GM12878 (cell line): Measurements from ENCODE around the gene AOPEP. TPM values are rescaled to one million over a fixed set of nuclear protein-coding genes. Genes with fewer than 3 reads are reported as not detected.

ENCODE experiments used
- ATAC-seq: fragments of 200-7000 bp; cut with Tn5 transposase; 3 replicates; pipeline ENCODE4 v1.9.1; 2020; ENCODE audit warnings: mild to moderate bottlenecking, moderate library complexity
- BruUV-seq: library from RNA; stranded (reverse); fragments of 400-500 nt; replicated peaks from 2 replicates; lab custom pipeline; 2021; lab: Mats Ljungman, UMichigan
- CTCF ChIA-PET: fragments of 300-600 bp; sonication (Branson Sonifier 250); formaldehyde crosslinking; extraction: SDS; loops from one replicate; lab custom pipeline; 2021; ENCODE audit warnings: inconsistent platforms; lab: Yijun Ruan, JAX
- POLR2A ChIA-PET: fragments of 350-600 bp; formaldehyde crosslinking; extraction: SDS; loops from one replicate; lab custom pipeline; 2021; ENCODE audit warnings: inconsistent platforms; lab: Charles Lee
- RAD21 ChIA-PET: fragments of 300-600 bp; sonication (Branson Sonifier 250); formaldehyde crosslinking; loops from one replicate; lab custom pipeline; 2023; ENCODE audit warnings: antibody characterized with exemption; ENCODE audit not compliant: unreplicated experiment; lab: Charles Lee
- SMC1A ChIA-PET: fragments of 300-600 bp; sonication (Branson Sonifier 250); formaldehyde crosslinking; loops from one replicate; lab custom pipeline; 2023; ENCODE audit not compliant: unreplicated experiment, uncharacterized antibody; lab: Charles Lee
- DNase-seq: peaks from one replicate; pipeline ENCODE4 v3.0.0-alpha.2; 2011; ENCODE audit warnings: low read depth, low spot score
- FAIRE-seq: peaks from 3 replicates; lab custom pipeline; 2011; peaks lifted over from hg19 to GRCh38; lab: Jason Lieb, UNC
- H2AFZ ChIP-seq: 2 replicates; pipeline ENCODE4 v1.6.0; 2011; ENCODE audit warnings: low read depth, low read length, control low read depth; ENCODE audit not compliant: control insufficient read depth
- H3K27ac ChIP-seq: 2 replicates; pipeline ENCODE4 v1.5.1; 2011; ENCODE audit warnings: control low read depth; ENCODE audit not compliant: control insufficient read depth, insufficient read depth
- H3K27me3 ChIP-seq, 2 experiments: replicated peaks in 1 of 2; 2 replicates each; pipeline versions ENCODE4 v1.6.0 to v1.6.1; 2011; ENCODE audit warnings: low read length in 1 of 2; ENCODE audit not compliant: control insufficient read depth in 2 of 2, insufficient read depth in 2 of 2
- H3K36me3 ChIP-seq, 2 experiments: 2 replicates each; pipeline ENCODE4 v1.5.1; 2011; ENCODE audit warnings: low read length in 1 of 2; ENCODE audit not compliant: control insufficient read depth in 2 of 2, insufficient read depth in 2 of 2
- H3K4me1 ChIP-seq: 2 replicates; pipeline ENCODE4 v1.6.1; 2011; ENCODE audit warnings: mild to moderate bottlenecking, low read length, moderate library complexity, mixed read lengths; ENCODE audit not compliant: control insufficient read depth, insufficient read depth
- H3K4me2 ChIP-seq: 2 replicates; pipeline ENCODE4 v1.6.0; 2011; ENCODE audit warnings: control low read depth; ENCODE audit not compliant: control insufficient read depth, insufficient read depth
- H3K4me3 ChIP-seq: fragments of 200-600 bp; sonication (generic); 2 replicates; pipeline ENCODE4 v1.5.1; 2016
- H3K79me2 ChIP-seq: 2 replicates; pipeline ENCODE4 v1.6.0; 2011; ENCODE audit warnings: low read length; ENCODE audit not compliant: control insufficient read depth, insufficient read depth
- H3K9ac ChIP-seq: 2 replicates; pipeline ENCODE4 v1.8.0; 2011; ENCODE audit warnings: low read length, control low read depth, mixed read lengths; ENCODE audit not compliant: control insufficient read depth, insufficient read depth
- H3K9me3 ChIP-seq: replicated peaks from 3 replicates; pipeline ENCODE4 v1.5.1; 2011; ENCODE audit warnings: mild to moderate bottlenecking, low read length; ENCODE audit not compliant: control insufficient read depth, insufficient read depth
- H4K20me1 ChIP-seq: 2 replicates; pipeline ENCODE4 v1.6.0; 2011; ENCODE audit not compliant: control insufficient read depth, insufficient read depth
- ELK1 ChIP-seq: IDR thresholded peaks from 2 replicates; pipeline ENCODE4 v1.6.1; 2012; ENCODE audit warnings: low read depth, low read length, improper control_type of control experiment
- ETV6 ChIP-seq, 2 experiments: fragments of 450-650 bp in 1 of 2; IDR thresholded peaks in 1 of 2; conservative IDR thresholded peaks in 1 of 2; 2 replicates each; pipeline ENCODE4 v1.6.1; 2014; ENCODE audit warnings: antibody characterized with exemption in 1 of 2, borderline replicate concordance in 1 of 2, low read depth in 1 of 2, mild to moderate bottlenecking in 1 of 2, moderate library complexity in 1 of 2
- EZH2 ChIP-seq: IDR thresholded peaks from 2 replicates; pipeline ENCODE4 v1.6.1; 2012; ENCODE audit warnings: low read depth, mild to moderate bottlenecking, control low read depth, inconsistent platforms, low read length, borderline replicate concordance; ENCODE audit not compliant: control insufficient read depth
- IKZF1 ChIP-seq: fragments of 450-650 bp; conservative IDR thresholded peaks from 2 replicates; pipeline ENCODE4 v1.6.1; 2017; ENCODE audit warnings: antibody characterized with exemption, mild to moderate bottlenecking
- POLR2A ChIP-seq: IDR thresholded peaks from 2 replicates; pipeline ENCODE4 v1.6.1; 2011; ENCODE audit warnings: low read depth, mild to moderate bottlenecking, low read length
- SMAD1 ChIP-seq: fragments of 450-650 bp; IDR thresholded peaks from 2 replicates; pipeline ENCODE4 v1.6.1; 2018; ENCODE audit warnings: mild to moderate bottlenecking, low read depth; ENCODE audit not compliant: partially characterized antibody
- SMARCA5 ChIP-seq: fragments of 450-650 bp; IDR thresholded peaks from 2 replicates; pipeline ENCODE4 v1.6.1; 2017; ENCODE audit warnings: mild to moderate bottlenecking
- ZNF207 ChIP-seq: fragments of 450-650 bp; IDR thresholded peaks from 2 replicates; pipeline ENCODE4 v1.6.1; 2014; ENCODE audit warnings: antibody characterized with exemption, mild to moderate bottlenecking, borderline replicate concordance
- ZNF274 ChIP-seq: IDR thresholded peaks from one replicate; pipeline ENCODE4 v1.8.0; 2011; ENCODE audit not compliant: insufficient read length, insufficient read depth
- WGBS: methylation state at CpG from one replicate; pipeline ENCODE4 v1.1.6; 2016; ENCODE audit warnings: low lambda C conversion rate; ENCODE audit not compliant: insufficient replicate concordance, insufficient coverage; ENCODE audit errors: missing lambda C conversion rate; 5-methylcytosine and 5-hydroxymethylcytosine counted together
- in situ Hi-C: fragments of 300-500 bp; cut with MboI; formaldehyde crosslinking; loops from 9 replicates; pipeline ENCODE4 v1.14.3; 2018; ENCODE audit warnings: mixed read lengths
- intact Hi-C: fragments of 100-400 bp; cut with micrococcal nuclease; formaldehyde crosslinking; loops from one replicate; pipeline ENCODE4 v1.14.2; 2022; ENCODE audit not compliant: unreplicated experiment
- polyA plus RNA-seq, 11 experiments: library from polyadenylated mRNA; depleted of rRNA in 4 of 11; unstranded in 6 of 11; stranded (reverse) in 5 of 11; fragments of >200 nt; fragmentation: Nextera tagmentation in 4 of 11; fragmentation: Illumina TruSeq in 1 of 11; extraction: Ambion mirVana in 4 of 11; extraction: Trizol in 1 of 11; gene quantifications; 1 replicate in 1 of 11; 2 replicates in 10 of 11; pipeline versions ENCODE4 v1.2.1 to v1.2.3, GENCODE V29; 2011 to 2016; ENCODE audit warnings: inconsistent platforms in 2 of 11, missing spikeins in 2 of 11, low read depth in 1 of 11
- total RNA-seq, 4 experiments: library from RNA; depleted of rRNA in 3 of 4; stranded (reverse); fragments of >200 nt in 3 of 4; fragmentation: Illumina TruSeq in 1 of 4; extraction: Trizol in 1 of 4; gene quantifications; 2 replicates each; pipeline versions ENCODE4 v1.2.1 to v1.2.3, GENCODE V29; 2013 to 2021
- TF ChIP-seq, protein P1 (sequence below): fragments of 450-650 bp; IDR thresholded peaks from 2 replicates; pipeline ENCODE4 v1.6.1; 2017; ENCODE audit warnings: borderline replicate concordance
- TF ChIP-seq, protein P2 (sequence below): fragments of 450-650 bp; formaldehyde crosslinking; IDR thresholded peaks from 2 replicates; pipeline ENCODE4 v1.5.0; 2022; ENCODE audit warnings: mild to moderate bottlenecking, missing genetic modification characterization

The AOPEP gene
- total and polyA plus RNA-seq, 10 of the 15 experiments (the other 5 are each of a cell fraction or from before 2014, with no cell fraction given): 2.3 to 16.9 (median 10.1) TPM

DNA sequence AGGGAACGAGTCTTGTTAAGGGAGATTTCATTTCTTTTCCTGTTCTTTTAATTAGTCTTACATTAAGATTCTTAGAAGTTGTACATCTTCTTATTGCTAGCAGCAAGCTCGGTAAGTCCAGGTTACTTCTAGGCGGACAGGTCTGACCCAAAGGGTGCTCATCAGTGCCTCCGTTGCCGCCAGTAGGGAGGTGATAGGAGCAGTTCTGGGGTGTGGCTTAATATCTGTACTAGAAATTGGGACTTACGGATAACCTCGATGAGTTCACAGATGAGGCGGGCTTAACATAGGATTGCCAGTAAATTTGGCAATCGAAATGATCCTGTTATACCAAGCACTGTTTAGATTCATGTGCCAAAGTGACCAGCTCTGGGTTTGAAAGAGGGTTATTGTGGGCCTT lies 312.2 kb downstream of the AOPEP start:
- CTCF ChIA-PET: interaction anchor here (1.0 kb wide), 1 partner anchor 129 kb away, joined by 3 read pairs; no protein-coding TSS in a partner anchor
- BruUV-seq: no TSS peak
- no peak overlapping the region for H3K4me2 ChIP-seq

More for the DNA sequence above, 312.2 kb downstream of the AOPEP start:
- SMC1A ChIA-PET: interaction anchor here (1.8 kb wide), 1 partner anchor 11 kb away, joined by 4 read pairs; no protein-coding TSS in a partner anchor
- ATAC-seq (no peak), FAIRE-seq (no peak)
- TF ChIP-seq ELK1: no peak
- no peak for TF ChIP-seq SMAD1
- TF ChIP-seq EZH2: no peak
- no peak for TF ChIP-seq SMARCA5
- no peak for TF ChIP-seq ZNF274
- TF ChIP-seq IKZF1: no peak
- TF ChIP-seq, protein P1, sequence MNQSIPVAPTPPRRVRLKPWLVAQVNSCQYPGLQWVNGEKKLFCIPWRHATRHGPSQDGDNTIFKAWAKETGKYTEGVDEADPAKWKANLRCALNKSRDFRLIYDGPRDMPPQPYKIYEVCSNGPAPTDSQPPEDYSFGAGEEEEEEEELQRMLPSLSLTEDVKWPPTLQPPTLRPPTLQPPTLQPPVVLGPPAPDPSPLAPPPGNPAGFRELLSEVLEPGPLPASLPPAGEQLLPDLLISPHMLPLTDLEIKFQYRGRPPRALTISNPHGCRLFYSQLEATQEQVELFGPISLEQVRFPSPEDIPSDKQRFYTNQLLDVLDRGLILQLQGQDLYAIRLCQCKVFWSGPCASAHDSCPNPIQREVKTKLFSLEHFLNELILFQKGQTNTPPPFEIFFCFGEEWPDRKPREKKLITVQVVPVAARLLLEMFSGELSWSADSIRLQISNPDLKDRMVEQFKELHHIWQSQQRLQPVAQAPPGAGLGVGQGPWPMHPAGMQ: no peak
- no peak for TF ChIP-seq ETV6 (conservative IDR thresholded peaks at IDR 0.05 in 1 of 2, IDR thresholded peaks at IDR 0.05 in 1 of 2; ENCODE audit: borderline replicate concordance in 1 of 2, low read depth in 1 of 2)
- TF ChIP-seq, protein P2, sequence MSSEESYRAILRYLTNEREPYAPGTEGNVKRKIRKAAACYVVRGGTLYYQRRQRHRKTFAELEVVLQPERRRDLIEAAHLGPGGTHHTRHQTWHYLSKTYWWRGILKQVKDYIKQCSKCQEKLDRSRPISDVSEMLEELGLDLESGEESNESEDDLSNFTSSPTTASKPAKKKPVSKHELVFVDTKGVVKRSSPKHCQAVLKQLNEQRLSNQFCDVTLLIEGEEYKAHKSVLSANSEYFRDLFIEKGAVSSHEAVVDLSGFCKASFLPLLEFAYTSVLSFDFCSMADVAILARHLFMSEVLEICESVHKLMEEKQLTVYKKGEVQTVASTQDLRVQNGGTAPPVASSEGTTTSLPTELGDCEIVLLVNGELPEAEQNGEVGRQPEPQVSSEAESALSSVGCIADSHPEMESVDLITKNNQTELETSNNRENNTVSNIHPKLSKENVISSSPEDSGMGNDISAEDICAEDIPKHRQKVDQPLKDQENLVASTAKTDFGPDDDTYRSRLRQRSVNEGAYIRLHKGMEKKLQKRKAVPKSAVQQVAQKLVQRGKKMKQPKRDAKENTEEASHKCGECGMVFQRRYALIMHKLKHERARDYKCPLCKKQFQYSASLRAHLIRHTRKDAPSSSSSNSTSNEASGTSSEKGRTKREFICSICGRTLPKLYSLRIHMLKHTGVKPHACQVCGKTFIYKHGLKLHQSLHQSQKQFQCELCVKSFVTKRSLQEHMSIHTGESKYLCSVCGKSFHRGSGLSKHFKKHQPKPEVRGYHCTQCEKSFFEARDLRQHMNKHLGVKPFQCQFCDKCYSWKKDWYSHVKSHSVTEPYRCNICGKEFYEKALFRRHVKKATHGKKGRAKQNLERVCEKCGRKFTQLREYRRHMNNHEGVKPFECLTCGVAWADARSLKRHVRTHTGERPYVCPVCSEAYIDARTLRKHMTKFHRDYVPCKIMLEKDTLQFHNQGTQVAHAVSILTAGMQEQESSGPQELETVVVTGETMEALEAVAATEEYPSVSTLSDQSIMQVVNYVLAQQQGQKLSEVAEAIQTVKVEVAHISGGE: no peak
- TF ChIP-seq POLR2A: no peak
- TF ChIP-seq ZNF207: no peak
- TF ChIP-seq, all 136 proteins: peak for 0
- no peaks in the 10 kb centered on the region for H3K27me3 ChIP-seq
- H3K4me3 ChIP-seq: no peak overlapping the region
- no peaks in the 10 kb centered on the region for H3K4me1 ChIP-seq
- H3K79me2 ChIP-seq: no peaks in the 10 kb centered on the region
- H2AFZ ChIP-seq: no peak overlapping the region
- H4K20me1 ChIP-seq: no peaks in the 10 kb centered on the region
- no peak for DNase-seq
- no peaks in the 10 kb centered on the region for H3K9me3 ChIP-seq
- H3K36me3 ChIP-seq: no peaks in the 10 kb centered on the region; a peak in 1 of 4 replicates
- intact Hi-C loops (no loop called here), in situ Hi-C loops (no loop called here)
- ChIA-PET RAD21 (no interaction called here), POLR2A (no interaction called here)
- H3K9ac ChIP-seq: no peak overlapping the region
- H3K27ac ChIP-seq: no peak overlapping the region
- 98% methylated on average over 9 of the region's 9 CpGs for WGBS
